ENCODE data around the gene ULK4. TPM values are rescaled to one million over a fixed set of nuclear protein-coding genes. Genes with fewer than 3 reads are reported as not detected.

The ULK4 gene
- total and polyA plus RNA-seq, 2 of the 8 experiments (the other 6 are each of a cell fraction or from before 2014, with no cell fraction given) = 3.0 to 10.8 TPM

GRCh38 chr3:41272667-41273066 is 689.2 kb downstream of the ULK4 start (continued):
- TF ChIP-seq SAP30 (IDR thresholded peaks at IDR 0.05; ENCODE audit: insufficient read depth, insufficient replicate concordance, low read length) = no peak
- TF ChIP-seq TAF7 (optimal IDR thresholded peaks at IDR 0.05; ENCODE audit: borderline replicate concordance, low read depth, low read length) = no peak
- no peak for TF ChIP-seq POU5F1 (IDR thresholded peaks at IDR 0.05; ENCODE audit: low read depth, low read length)
- TF ChIP-seq MAX (IDR thresholded peaks at IDR 0.05) = no peak
- TF ChIP-seq RFX5 (IDR thresholded peaks at IDR 0.05; ENCODE audit: borderline replicate concordance, low read depth, low read length) = no peak
- no peak for TF ChIP-seq HDAC6 (IDR thresholded peaks at IDR 0.05; ENCODE audit: low read depth, low read length)
- no peak for TF ChIP-seq SIRT6 (IDR thresholded peaks at IDR 0.05; ENCODE audit: low read length)
- no peak for TF ChIP-seq KDM1A (IDR thresholded peaks at IDR 0.05; ENCODE audit: borderline replicate concordance, low read length)
- no peak for TF ChIP-seq SP1 (IDR thresholded peaks at IDR 0.05; ENCODE audit: low read depth, low read length)
- TF ChIP-seq EP300 (IDR thresholded peaks at IDR 0.05; ENCODE audit: borderline replicate concordance in 1 of 2, low read depth in 2 of 2, low read length in 2 of 2) = no peak
- TF ChIP-seq E2F6 (IDR thresholded peaks at IDR 0.05) = no peak

All from H1 (cell line).